ENCODE results near the gene SLC12A6.
A peak's percentile ranks its signal among the peaks of the same experiment; 100 is the strongest.
"Not testable (repeated sequence)": the region's sequence is repeated elsewhere in the genome, so short reads cannot be mapped to it uniquely, and the experiment has no call there.

SLC12A6 gene

DNA sequence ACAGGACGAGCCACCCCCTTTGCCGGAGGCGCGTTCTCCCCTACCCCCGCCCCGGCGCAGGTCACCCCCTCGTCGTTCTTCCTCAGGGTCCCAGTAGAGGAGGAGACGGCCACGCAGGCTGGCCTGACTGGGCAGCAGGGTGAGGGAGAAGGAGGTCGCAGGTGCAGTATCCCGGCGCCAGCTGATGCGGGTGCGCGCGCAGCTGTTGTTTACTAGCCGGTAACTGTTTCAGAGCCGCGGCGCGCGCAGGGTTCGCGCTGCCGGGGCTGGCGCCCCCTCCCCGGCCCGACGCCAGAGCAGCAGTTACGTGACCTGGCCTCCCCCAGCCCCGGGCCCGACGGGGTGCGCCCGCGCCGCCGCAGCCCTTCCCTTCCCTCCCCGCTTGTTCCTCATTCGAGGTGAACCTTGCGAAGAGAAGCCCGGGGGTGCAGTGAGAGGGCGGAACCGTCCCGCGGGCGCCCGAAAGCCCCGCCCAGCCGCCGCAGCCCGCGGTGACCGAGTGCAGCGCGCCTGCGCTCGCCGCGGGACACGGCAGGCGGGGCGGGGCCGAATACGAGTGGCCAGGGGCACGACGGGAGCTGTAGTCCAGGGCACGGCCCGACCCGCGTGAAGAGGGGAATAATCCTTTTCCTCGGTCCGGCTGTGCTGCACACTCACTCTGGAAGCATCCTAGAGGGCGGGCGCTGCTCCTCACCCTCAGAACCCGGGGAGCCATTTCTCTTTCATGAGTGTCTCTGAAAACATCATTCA is at the start of gene SLC12A6:
Gene SLC12A6, minus strand, starts transcription at position 225 of the 750 bp plus-strand sequence. CDS start 1,101 bp downstream, outside the sequence.
- peak; percentile 91 for TF ChIP-seq POLR2A (IDR thresholded peaks at IDR 0.05; ENCODE audit: low read length)
- TF ChIP-seq GATA1 (IDR thresholded peaks at IDR 0.05; ENCODE audit: low read depth, low read length), result no peak
- peak; percentile 92 to 97 for DNase-seq

DNA sequence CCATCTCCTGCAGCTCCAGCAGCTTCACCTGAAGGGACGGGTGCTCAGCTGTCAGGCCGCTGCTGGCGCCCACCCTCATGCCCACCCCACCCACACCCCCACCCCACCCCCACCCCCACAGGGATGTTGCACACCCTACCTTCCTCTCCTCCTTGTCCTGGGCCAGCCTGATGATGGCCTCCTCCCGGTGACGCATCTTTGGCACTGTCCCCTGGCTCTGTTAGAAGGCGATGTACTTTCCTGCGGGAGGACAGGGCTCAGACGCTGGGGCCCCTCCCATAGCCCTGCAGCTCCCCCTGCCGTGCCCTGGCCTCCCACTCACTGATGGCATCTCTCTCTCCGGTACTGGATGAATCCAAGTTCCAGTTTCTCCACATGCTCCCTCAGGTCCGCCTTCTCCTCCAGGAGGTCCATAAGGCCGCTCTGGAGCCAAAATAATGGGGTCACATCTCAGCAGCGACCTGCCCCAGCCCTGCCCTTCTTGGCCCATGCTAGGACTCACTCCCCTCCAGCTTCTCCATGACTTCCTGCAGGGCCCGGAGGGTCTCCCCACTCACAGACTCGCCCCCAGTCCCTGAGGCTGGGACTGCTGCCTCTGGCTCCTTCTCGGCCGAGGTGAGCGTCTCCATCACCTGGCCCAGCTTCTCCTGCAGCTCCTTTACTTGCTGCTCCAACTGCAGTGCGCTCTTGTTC is 44.4 kb upstream of the SLC12A6 start:
- not testable (repeated sequence) for DNase-seq

DNA sequence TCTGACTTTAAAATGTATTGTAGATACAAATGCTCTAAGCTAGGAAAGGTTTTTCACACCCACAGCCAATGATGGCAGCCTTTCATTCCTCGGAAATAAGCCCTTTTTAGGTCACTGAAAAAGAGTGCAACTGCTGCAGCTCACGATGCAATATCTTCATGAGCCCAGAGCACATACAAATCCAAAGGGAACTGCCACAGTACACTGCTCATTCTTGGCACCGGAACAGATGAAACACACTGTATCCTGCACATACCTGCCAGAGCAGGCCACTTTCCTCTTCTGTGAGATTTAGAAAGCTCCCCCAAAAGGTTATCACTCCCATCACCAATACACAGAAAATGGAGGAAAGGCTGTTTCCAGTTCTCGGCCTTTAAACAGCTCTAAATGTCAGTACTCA is 42.9 kb upstream of the SLC12A6 start:
- not testable (repeated sequence) for DNase-seq

DNA sequence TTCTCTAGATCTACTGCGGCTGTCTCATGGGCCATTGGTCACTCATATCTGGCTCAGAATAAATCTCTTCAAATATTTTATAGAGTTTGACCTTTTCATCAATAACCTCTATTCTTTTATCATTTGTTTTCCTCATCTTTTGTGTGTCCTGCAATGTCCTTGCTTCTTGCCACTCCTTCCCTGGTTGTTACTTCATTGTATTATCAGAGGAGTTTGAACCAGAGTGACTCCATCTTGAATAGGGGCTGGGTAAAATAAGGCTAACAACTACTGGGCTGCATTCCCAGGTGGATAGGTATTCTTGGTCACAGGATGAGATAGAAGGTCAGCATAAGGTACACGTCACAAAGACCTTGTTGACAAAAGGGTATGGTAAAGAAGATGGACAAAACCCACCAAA is 39.3 kb upstream of the SLC12A6 start:
- TF ChIP-seq POLR2A (IDR thresholded peaks at IDR 0.05; ENCODE audit: low read length), result no peak
- no peak for TF ChIP-seq GATA1 (IDR thresholded peaks at IDR 0.05; ENCODE audit: low read depth, low read length)
- DNase-seq, result no peak

DNA sequence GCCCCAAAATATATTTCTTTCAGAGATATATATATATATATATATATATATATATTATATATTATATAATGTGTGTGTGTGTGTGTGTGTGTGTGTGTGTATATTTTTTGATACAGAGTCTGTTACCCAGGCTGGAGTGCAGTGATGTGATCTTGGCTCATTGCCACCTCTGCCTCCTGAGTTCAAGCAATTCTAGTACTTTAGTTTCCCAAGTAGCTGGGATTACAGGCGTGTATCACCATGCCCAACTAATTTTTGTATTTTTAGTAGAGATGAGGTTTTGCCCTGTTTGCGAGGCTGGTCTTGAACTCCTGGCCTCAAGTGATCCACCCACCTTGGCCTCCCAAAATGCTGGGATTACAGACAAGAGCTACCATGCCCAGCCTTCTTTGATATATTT is 38.0 kb upstream of the SLC12A6 start:
- DNase-seq, result not testable (repeated sequence)

DNA sequence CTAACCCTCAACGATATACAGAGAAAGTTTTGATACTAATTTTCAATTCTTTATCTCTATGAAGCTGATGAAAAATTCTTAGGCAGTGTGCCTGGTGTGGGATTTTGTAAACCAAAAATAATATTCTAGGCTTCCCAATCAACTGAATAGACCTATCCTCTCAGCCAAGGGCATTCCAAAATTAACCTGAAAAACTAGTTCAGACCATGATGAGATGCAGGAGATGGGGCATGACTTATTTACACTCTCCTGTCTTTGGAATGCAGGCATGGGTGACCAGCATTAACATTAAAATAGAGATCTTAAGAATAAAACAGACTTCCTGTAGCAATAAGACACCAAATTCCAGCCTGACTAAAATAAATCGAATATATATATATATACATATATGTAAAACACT is 37.2 kb upstream of the SLC12A6 start:
- TF ChIP-seq POLR2A (IDR thresholded peaks at IDR 0.05; ENCODE audit: low read length) (no peak), GATA1 (IDR thresholded peaks at IDR 0.05; ENCODE audit: low read depth, low read length) (no peak)
- DNase-seq, result no peak

DNA sequence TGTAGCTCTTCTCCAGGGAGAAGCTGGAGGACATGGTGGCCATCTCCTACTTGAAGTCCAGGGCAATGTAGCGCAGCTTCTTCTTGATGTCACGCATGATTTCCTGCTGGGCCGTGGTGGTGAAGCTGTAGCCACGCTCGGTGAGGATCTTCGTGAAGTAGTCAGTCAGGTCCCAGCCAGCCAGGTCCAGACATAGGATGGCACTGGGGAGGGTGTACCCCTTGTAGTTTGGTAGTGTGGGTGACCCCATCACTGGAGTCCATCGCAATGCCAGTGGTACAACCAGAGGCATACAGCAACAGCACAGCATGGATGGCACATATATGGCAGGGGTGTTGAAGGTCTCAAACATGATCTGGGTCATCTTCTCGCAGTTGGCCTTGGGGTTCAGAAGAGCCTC is 36.4 kb upstream of the SLC12A6 start:
- DNase-seq, result no peak

DNA sequence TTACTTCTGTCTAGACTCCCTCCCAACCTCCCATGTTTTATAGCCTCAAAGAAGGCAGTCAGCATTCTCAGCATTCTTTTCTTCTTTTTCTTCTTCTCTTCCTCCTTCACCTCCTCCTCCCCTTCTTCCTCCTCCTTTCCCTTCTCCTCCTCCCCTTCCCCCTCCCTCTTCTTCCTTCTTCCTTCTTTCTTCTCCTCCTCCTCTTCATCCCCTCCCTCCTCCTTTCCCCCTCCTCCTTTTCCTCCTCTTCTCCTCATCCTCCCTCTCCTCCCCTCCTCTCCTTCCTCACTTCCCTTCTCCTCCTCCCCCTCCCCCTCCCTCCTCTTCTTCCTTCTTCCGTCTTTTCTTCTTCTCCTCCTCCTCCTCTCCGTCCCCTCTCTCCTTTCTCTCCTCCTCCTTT is 33.1 kb upstream of the SLC12A6 start:
- no peak for DNase-seq
- TF ChIP-seq GATA1 (IDR thresholded peaks at IDR 0.05; ENCODE audit: low read depth, low read length) (no peak), POLR2A (IDR thresholded peaks at IDR 0.05; ENCODE audit: low read length) (no peak)

More for the DNA sequence above, 36.4 kb upstream of the SLC12A6 start:
- TF ChIP-seq GATA1 (IDR thresholded peaks at IDR 0.05; ENCODE audit: low read depth, low read length), result no peak
- TF ChIP-seq POLR2A (IDR thresholded peaks at IDR 0.05; ENCODE audit: low read length), result no peak

DNA sequence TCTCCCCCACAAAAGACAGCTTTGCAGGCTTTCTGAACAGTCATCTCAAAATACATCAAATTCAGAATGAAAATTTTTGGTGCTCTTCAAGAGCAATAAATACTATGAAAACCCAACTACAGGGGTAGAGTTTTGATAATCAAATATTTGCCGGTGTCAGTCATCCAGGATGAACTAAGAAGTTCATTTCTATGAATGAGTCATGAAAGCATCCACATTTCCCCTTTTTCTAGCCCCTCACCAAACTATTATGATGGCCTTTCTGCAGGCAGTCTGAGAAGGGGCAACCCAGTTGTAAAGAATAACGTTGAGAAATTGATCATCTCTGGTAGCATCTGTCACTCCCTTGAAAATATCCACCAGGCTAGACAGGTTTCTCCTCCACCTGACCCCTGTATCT is 32.5 kb upstream of the SLC12A6 start:
- TF ChIP-seq GATA1 (IDR thresholded peaks at IDR 0.05; ENCODE audit: low read depth, low read length), result no peak
- TF ChIP-seq POLR2A (IDR thresholded peaks at IDR 0.05; ENCODE audit: low read length), result no peak
- no peak for DNase-seq

DNA sequence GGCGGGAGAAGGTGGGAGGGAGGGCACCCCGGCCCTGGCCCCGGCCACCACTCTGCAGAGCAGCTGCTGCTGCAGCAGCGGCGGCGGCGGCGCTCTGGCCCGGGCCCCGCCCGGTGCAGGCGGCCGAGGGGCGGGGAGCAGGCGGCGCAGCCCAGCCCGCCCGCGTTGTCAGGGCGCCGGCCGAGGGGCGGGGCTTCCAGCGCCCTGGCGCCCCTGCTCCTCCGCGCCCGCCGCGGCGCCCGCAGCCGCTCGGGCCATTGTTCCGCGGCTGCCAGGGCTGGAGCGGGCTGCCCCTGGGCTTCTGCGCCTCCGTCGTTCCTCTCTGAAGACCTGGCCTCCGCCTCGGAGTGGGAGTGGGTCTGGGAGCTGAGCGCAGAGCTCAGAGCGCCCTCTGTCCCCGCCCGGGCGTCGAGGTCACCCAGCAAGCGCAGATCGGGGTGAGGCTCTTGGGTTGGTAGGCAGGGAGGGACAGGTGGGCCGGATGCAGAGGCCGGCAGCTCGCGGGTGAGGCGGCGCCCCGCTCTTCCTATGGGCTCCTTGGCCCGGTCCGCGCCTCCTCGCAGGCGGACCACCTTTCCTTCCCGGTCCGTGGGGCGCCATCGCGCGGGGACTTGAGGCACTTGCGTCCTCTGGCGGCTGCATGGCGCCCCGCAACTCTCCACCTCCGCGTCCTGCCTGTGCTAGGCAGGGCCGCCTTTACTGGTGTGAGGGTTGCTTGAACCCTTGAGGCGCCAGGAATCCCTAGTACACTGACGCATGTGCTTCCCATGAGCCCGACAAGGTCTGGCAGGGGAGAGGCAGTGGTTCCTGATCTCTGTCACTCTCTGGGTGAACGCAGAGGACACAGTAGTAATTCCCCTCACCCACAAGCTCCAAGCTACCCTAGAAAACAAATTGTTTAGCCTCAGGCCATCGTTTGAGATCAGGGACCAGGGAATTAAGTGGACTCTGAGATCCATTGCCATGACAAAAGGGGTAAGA is 29.8 kb upstream of the SLC12A6 start, which contains the start of gene LPCAT4:
Gene LPCAT4, minus strand, starts transcription at position 96 of the 981 bp plus-strand sequence. CDS start 96 bp downstream, outside the sequence.
- TF ChIP-seq POLR2A (IDR thresholded peaks at IDR 0.05; ENCODE audit: low read length) (peak; percentile 86), GATA1 (IDR thresholded peaks at IDR 0.05; ENCODE audit: low read depth, low read length) (no peak)
- DNase-seq, result peak; percentile 92 to 94

DNA sequence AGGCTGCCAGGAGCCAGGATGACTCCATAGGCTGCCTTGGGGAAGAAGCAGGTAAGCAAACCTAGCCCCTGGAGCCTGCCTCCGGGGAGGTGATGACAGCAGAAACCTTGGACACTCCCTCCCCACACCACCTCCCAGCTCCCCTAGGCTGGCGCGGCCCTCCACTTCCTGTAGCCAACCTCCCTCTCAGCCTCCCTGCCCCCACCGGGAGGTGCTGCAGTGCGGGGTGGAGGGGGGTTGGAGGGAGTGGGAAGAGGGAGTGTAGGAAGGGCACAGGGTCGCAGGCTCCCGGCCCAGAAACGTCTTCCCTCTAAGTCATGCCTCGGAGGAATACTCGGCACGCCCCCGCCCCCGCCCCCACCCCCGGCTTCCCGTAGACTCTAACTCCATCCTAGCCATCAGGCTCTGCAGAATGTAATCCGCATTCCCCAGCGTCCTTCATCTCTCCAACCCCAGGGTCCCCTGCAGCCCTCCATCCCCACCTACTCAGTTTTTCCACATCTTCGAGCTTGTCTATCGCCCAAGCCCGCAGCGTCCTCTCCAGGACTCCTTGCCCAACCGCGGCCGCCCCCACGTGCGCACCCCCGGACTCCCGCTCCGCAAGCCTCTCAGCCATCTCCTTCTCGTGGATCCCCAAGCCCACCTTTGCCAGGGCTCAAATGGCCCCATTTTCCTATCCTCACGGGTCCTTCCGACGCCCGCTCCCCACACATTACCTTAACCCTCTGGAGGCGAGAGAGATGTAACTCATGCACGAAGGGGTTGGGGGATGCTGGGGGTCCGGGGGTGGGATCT is 28.9 kb upstream of the SLC12A6 start:
- TF ChIP-seq GATA1 (IDR thresholded peaks at IDR 0.05; ENCODE audit: low read depth, low read length) (no peak), POLR2A (IDR thresholded peaks at IDR 0.05; ENCODE audit: low read length) (no peak)
- DNase-seq, result peak; percentile 49 to 54

DNA sequence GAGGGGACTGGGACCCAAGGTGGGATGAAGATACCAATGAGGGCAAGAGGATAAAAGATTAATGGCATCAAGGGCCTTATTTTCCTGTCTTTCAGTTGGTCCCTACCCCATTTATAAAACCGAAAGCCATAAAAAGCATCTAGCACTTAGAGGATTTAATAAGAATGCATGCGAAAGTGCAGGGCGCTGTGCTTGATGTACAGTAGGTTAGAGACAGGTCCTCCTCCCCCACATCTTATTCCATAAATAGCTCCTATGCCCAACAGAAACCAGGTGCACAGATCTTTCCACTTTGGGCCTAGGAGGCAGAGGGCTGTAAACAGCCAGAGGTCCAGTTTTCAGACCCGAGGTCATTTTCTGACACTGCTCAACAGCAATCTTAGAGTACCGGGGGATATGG is 28.3 kb upstream of the SLC12A6 start:
- TF ChIP-seq GATA1 (IDR thresholded peaks at IDR 0.05; ENCODE audit: low read depth, low read length) (no peak), POLR2A (IDR thresholded peaks at IDR 0.05; ENCODE audit: low read length) (no peak)
- no peak for DNase-seq

DNA sequence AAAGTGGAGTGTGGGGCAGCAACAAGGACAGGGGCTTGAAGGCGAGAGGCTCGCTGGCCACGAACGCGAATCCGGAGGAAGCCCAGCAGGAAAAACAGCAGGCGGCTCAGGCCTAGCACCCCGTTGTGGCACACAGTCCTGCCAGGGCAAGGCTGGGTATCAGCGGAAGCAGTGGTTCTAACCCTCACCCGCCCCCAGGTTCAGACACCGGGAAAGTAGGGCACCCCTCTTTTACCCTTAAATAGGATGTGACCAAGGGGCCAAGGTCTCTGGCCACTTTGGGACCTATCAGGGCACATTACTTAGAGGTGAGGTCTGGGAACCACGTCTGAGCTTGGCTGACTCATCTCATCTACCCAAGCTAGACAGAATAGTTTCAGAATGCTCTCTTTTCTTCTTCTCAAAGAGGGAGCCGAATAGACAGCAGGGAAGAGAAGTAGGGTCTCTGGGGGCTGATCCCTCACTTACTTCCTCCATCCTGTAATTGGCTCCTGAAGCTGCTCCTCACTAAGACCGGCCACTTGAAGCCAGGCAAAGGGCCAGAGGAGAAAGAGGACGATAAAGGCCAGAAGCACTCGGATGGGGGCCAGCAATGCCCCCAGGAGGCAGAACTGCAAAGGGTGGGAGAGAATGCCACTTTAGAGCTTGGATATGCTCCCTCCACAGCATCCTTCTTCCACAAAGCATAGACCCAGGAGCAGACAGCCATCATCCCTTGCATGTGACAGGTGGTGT is 27.7 kb upstream of the SLC12A6 start:
- DNase-seq, result no peak
- no peak for TF ChIP-seq POLR2A (IDR thresholded peaks at IDR 0.05; ENCODE audit: low read length)
- no peak for TF ChIP-seq GATA1 (IDR thresholded peaks at IDR 0.05; ENCODE audit: low read depth, low read length)
